Testis (tissue), 3 donors: ENCODE data around the gene TBC1D1. TPM values are rescaled to one million over a fixed set of nuclear protein-coding genes. Genes with fewer than 3 reads are reported as not detected.

Experiments used
- DNase-seq: peaks from one replicate; pipeline ENCODE4 v3.0.0-alpha.2; 2019
- H3K27ac ChIP-seq, 2 donors: fragments of 200-600 bp; sonication (generic); one replicate each; pipeline ENCODE4 v1.5.1; 2019
- H3K27me3 ChIP-seq: fragments of 200-600 bp; sonication (generic); one replicate; pipeline ENCODE4 v1.5.1; 2019
- H3K36me3 ChIP-seq: fragments of 200-600 bp; sonication (generic); one replicate; pipeline ENCODE4 v1.5.1; 2017; ENCODE audit warnings: low read depth; ENCODE audit errors: missing control alignments
- H3K4me1 ChIP-seq: fragments of 200-600 bp; sonication (generic); one replicate; pipeline ENCODE4 v1.5.1; 2019
- H3K4me3 ChIP-seq, 2 donors: fragments of 200-600 bp; sonication (generic); one replicate each; pipeline ENCODE4 v1.5.1; 2017 to 2019
- H3K9me3 ChIP-seq: fragments of 200-600 bp; sonication (generic); one replicate; pipeline ENCODE4 v1.5.1; 2017
- CTCF ChIP-seq, 3 experiments: fragments of 450-650 bp in 2 of 3; fragments of 200-600 bp in 1 of 3; sonication (generic) in 1 of 3; IDR thresholded peaks; one replicate each; pipeline ENCODE4 v1.5.1; 2016 to 2019; ENCODE audit warnings: antibody characterized with exemption in 3 of 3, mild to moderate bottlenecking in 2 of 3, moderate library complexity in 1 of 3
- POLR2A ChIP-seq: fragments of 450-650 bp; IDR thresholded peaks from one replicate; pipeline ENCODE4 v1.6.1; 2017; ENCODE audit warnings: antibody characterized with exemption, mild to moderate bottlenecking, moderate library complexity
- WGBS, 2 donors: methylation state at CpG; one replicate each; pipeline ENCODE4 v1.1.5; 2018; 5-methylcytosine and 5-hydroxymethylcytosine counted together
- intact Hi-C: fragments of 100-400 bp; cut with DNase I; formaldehyde crosslinking; loops from one replicate; pipeline ENCODE4 v1.15.1; 2023; ENCODE audit warnings: low total_unique reads
- polyA plus RNA-seq: library from polyadenylated mRNA; stranded (reverse); fragments of 350-450 nt; fragmentation: Illumina TruSeq; extraction: RNeasy Lipid Tissue Mini Kit (QIAGEN cat#74804); gene quantifications from one replicate; pipeline ENCODE4 v1.2.3, GENCODE V29; 2014; ENCODE audit warnings: low read depth, low replicate concordance; ENCODE audit not compliant: insufficient read depth
- total RNA-seq, 2 donors: library from RNA; depleted of rRNA; stranded (reverse); fragments of >200 nt; gene quantifications; one replicate each; pipeline ENCODE4 v1.2.3, GENCODE V29; 2016

TBC1D1 gene
- total and polyA plus RNA-seq, 3 donors from 2014 or later: 130 to 208 (median 167) TPM

DNA sequence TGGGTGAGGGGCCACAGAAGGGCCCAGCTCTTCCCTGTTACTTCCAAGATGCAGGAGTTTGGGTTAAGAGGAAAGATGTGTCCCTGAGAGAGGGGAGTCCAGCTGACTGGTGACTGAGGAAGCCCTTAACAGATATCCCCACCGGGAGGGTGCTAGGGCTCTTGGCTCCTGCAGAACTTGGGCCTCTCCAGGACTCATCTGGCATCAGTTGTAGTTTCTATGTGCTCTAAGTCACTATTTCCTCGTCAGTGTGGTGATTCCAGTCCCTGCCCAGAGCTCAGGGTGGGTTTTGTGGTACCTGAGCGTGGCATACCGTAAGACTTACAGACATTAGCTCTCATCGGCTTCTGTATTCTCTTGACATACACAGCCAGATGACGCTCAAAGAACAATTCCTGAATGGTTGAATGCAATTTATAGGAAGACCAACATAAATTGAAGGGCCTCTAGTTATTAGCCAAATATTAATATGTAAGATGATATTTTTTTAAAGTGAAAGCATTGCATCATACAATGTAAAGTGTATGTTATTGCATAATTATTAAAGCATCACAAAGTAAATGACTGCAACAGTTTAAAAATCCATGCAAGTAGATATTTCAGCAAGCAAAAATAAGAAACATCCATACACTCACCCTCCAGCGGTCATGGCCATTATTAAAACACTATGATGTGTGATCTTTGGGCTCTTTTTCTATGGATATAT lies 264.9 kb downstream of the TBC1D1 start:
- intact Hi-C loops: no loop called here
- Histone ChIP-seq H3K27ac (no peak overlapping the region), H3K36me3 (no peaks in the 10 kb centered on the region), H3K4me3 (no peak overlapping the region), H3K4me1 (no peaks in the 10 kb centered on the region), H3K9me3 (no peaks in the 10 kb centered on the region), H3K27me3 (no peaks in the 10 kb centered on the region)
- no peak for DNase-seq
- no peak for TF ChIP-seq POLR2A
- TF ChIP-seq CTCF (IDR thresholded peaks at IDR 0.05): no peak
- WGBS, 2 donors: 88 to 89% methylated on average over 7 of the region's 7 CpGs

DNA sequence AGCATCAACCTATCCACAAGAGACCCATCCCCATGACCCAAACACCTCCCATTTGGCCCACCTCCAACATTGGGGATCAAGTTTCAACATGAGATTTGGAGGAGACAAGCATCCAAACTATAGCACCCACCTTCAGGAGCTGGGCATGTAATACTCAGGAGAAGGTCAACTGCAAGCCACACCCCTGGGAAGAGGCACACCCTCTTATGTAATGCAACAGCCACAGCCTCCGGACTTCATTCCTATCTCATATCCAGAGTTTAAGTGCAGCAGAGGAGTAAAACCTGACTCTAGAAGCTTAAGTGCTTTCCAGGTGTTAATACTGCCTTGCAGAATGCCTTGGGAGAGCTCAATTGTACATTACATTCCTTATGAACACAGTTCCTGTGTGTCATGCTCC lies 266.7 kb downstream of the TBC1D1 start:
- WGBS, 2 donors: 46 to 71% methylated on average over 1 of the region's 1 CpG
- no peak for DNase-seq
- H3K27me3 ChIP-seq: no peaks in the 10 kb centered on the region
- no peaks in the 10 kb centered on the region for H3K36me3 ChIP-seq
- H3K4me1 ChIP-seq: no peaks in the 10 kb centered on the region
- no peak overlapping the region for H3K4me3 ChIP-seq
- no peaks in the 10 kb centered on the region for H3K9me3 ChIP-seq
- TF ChIP-seq POLR2A (no peak), CTCF (IDR thresholded peaks at IDR 0.05) (no peak)
- no peak overlapping the region for H3K27ac ChIP-seq
- intact Hi-C loops: no loop called here

- Histone ChIP-seq H3K27ac (no peak overlapping the region), H3K36me3 (no peaks in the 10 kb centered on the region), H3K27me3 (no peaks in the 10 kb centered on the region), H3K4me3 (no peak overlapping the region), H3K4me1 (no peaks in the 10 kb centered on the region), H3K9me3 (no peaks in the 10 kb centered on the region)
- WGBS, 2 donors: 68% methylated on average over 3 of the region's 3 CpGs
- intact Hi-C loops: no loop called here
- no peak for DNase-seq
- TF ChIP-seq CTCF (IDR thresholded peaks at IDR 0.05) (no peak), POLR2A (no peak)
Observed at GRCh38 chr4:38160487-38161207, 269.8 kb downstream of the TBC1D1 start.

- no peak for DNase-seq
- H3K4me3 ChIP-seq: no peak overlapping the region
- H3K27ac ChIP-seq: no peak overlapping the region
- H3K9me3 ChIP-seq: no peaks in the 10 kb centered on the region
- 93 to 95% methylated on average over 5 of the region's 5 CpGs for WGBS, 2 donors
- H3K4me1 ChIP-seq: no peaks in the 10 kb centered on the region
- no peaks in the 10 kb centered on the region for H3K27me3 ChIP-seq
- no peaks in the 10 kb centered on the region for H3K36me3 ChIP-seq
- TF ChIP-seq CTCF (IDR thresholded peaks at IDR 0.05): no peak
- no peak for TF ChIP-seq POLR2A
- intact Hi-C loops: no loop called here
Observed at GRCh38 chr4:38161208-38162113, 270.6 kb downstream of the TBC1D1 start.
